Omental fat pad (tissue), 4 donors: ENCODE measurements around the gene GNG13. TPM values are rescaled to one million over a fixed set of nuclear protein-coding genes. Genes with fewer than 3 reads are reported as not detected.

Source experiments
- ATAC-seq: fragments of 150-250 bp; one replicate; pipeline ENCODE4 v1.9.1; 2016; ENCODE audit warnings: mild to moderate bottlenecking, moderate library complexity; ENCODE audit not compliant: low FRiP score
- DNase-seq: peaks from one replicate; pipeline ENCODE4 v3.0.0-alpha.2; 2019; ENCODE audit warnings: low spot score
- total RNA-seq, 4 donors: library from RNA; depleted of rRNA; stranded (reverse); fragments of >200 nt; gene quantifications; one replicate each; pipeline ENCODE4 v1.1.0, GENCODE V29; 2016
- TF ChIP-seq, protein P1 (sequence below), 3 donors: fragments of 450-650 bp; IDR thresholded peaks; one replicate each; pipeline ENCODE4 v1.5.1; 2016 to 2017; ENCODE audit warnings: antibody characterized with exemption in 3 of 3, mild to moderate bottlenecking in 3 of 3, moderate library complexity in 2 of 3

Gene GNG13
- total RNA-seq, 4 donors from 2014 or later = not detected

DNA sequence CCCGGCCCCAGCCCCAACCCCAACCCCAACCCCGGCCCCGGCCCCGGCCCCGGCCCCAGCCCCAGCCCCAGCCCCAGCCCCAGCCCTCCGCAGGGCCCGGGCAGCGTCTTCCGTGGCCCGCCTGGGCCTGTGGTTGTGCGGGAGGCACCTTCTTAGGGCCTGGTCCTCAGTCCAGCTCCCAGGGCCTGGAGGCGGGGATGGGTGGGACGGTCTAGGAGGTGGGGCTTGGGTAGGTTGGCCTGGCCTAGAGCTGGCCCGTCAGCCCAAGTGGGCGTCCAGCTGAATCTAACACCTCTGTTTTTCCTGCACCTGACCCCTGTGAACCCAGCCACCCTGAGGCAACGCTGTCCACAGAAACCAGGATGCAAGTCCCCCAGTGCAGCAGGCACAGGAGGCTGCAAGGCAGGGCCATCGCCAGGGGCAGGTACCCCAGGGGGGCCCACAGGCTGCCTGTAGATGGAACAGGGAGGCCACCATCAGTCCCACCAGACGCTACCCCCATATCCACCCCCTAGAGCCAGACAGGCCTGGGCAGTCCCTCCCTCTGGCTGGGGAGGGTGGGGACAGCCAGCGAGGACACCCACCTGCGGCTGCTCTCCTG lies 31.2 kb downstream of the GNG13 start:
- peak; percentile 20 for ATAC-seq
- DNase-seq = no peak
- TF ChIP-seq, protein P1, sequence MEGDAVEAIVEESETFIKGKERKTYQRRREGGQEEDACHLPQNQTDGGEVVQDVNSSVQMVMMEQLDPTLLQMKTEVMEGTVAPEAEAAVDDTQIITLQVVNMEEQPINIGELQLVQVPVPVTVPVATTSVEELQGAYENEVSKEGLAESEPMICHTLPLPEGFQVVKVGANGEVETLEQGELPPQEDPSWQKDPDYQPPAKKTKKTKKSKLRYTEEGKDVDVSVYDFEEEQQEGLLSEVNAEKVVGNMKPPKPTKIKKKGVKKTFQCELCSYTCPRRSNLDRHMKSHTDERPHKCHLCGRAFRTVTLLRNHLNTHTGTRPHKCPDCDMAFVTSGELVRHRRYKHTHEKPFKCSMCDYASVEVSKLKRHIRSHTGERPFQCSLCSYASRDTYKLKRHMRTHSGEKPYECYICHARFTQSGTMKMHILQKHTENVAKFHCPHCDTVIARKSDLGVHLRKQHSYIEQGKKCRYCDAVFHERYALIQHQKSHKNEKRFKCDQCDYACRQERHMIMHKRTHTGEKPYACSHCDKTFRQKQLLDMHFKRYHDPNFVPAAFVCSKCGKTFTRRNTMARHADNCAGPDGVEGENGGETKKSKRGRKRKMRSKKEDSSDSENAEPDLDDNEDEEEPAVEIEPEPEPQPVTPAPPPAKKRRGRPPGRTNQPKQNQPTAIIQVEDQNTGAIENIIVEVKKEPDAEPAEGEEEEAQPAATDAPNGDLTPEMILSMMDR (IDR thresholded peaks at IDR 0.05) = no peak

DNA sequence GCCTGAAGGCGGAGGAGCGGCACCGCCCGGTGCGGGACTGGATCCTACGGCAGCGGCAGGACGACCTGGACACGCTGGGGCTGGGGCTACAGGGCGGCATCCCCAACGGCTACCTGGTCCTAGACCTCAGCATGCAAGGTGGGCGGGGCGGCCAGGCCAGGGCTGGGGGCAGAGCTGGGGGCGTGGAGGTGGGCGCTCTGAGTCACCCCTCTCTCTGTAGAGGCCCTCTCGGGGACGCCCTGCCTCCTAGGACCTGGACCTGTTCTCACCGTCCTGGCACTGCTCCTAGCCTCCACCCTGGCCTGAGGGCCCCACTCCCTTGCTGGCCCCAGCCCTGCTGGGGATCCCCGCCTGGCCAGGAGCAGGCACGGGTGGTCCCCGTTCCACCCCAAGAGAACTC lies 32.1 kb downstream of the GNG13 start:
- TF ChIP-seq, protein P1 (IDR thresholded peaks at IDR 0.05) = no peak
- no peak for ATAC-seq
- no peak for DNase-seq

DNA sequence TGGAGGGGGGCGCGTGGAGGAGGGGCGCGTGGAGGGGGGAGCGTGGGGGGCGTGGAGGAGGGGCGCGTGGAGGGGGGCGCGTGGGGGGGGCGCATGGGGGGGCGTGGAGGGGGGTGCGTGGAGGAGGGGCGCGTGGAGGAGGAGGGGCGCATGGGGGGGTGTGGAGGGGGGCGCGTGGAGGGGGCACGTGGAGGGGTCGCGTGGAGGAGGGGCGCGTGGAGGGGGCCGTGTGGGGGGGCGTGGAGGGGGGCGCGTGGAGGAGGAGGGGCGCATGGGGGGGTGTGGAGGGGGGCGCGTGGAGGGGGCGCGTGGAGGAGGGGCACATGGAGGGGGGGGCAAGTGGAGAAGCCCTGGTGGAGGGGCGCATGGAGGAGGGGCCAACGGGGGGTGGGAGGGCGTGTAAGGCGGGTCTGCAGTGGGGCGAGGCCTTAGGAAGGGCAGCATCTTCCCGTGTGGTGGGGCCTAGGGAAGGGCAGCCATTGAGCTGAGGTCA lies 32.7 kb downstream of the GNG13 start:
- DNase-seq (no peak), ATAC-seq (no peak)
- TF ChIP-seq, protein P1 (IDR thresholded peaks at IDR 0.05) = no peak

DNA sequence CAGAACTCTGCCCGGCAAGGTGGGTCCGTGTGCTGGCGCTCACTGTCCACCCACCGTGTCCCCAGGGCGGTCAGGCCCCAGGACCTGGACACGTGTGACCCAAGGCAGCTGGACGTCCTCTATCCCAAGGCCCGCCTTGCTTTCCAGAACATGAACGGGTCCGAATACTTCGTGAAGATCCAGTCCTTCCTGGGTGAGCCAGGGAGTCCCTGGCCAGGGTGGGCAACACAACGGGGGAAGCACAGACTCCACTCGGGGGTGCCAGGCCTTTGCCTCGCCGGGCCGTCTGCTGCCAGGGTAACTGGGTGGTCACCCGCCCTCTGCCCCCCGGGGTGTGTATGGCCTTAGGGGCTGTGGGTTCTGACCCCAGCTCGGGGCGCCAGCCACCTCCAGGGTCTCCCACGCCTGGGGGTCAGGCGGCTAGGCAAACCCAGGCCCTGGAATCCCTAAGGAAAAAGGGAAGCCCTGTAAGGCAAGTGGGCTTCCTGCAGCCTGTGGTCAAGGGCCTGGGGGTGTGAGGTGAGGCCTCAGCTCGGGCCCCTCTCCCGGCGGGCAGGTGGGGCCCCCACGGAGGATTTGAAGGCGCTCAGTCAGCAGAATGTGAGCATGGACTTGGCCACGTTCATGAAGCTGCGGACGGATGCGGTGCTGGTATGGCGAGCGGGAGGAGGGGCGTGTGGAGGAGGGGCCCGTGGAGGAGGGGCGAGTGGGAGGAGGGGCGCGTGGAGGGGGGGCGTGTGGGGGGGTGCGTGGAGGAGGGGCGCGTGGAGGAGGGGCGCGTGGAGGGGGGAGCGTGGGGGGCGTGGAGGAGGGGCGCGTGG lies 33.5 kb downstream of the GNG13 start:
- ATAC-seq = no peak

DNA sequence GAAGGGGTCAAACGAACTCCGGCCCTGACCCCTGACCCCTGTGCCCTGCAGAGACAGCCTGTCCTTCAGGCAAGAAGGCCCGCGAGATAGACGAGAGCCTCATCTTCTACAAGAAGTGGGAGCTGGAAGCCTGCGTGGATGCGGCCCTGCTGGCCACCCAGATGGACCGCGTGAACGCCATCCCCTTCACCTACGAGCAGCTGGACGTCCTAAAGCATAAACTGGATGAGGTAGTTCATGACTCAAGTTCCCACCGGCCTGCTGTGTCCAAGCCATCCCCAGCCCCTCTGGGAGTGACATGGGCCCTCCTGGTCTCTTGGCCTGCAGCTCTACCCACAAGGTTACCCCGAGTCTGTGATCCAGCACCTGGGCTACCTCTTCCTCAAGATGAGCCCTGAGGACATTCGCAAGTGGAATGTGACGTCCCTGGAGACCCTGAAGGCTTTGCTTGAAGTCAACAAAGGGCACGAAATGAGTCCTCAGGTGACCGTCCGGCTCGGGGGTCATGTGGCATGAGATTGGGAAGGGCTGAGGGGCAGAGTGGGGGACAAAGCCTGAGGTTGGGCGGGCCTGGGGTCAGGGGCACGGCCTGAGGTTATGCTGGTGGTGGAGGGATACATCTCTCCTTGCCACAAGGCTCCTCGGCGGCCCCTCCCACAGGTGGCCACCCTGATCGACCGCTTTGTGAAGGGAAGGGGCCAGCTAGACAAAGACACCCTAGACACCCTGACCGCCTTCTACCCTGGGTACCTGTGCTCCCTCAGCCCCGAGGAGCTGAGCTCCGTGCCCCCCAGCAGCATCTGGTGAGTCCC lies 34.3 kb downstream of the GNG13 start:
- DNase-seq (no peak), ATAC-seq (no peak)
- TF ChIP-seq, protein P1 (IDR thresholded peaks at IDR 0.05) = no peak

More for the DNA sequence above, 33.5 kb downstream of the GNG13 start:
- TF ChIP-seq, protein P1 (IDR thresholded peaks at IDR 0.05) = no peak
- DNase-seq = no peak

DNA sequence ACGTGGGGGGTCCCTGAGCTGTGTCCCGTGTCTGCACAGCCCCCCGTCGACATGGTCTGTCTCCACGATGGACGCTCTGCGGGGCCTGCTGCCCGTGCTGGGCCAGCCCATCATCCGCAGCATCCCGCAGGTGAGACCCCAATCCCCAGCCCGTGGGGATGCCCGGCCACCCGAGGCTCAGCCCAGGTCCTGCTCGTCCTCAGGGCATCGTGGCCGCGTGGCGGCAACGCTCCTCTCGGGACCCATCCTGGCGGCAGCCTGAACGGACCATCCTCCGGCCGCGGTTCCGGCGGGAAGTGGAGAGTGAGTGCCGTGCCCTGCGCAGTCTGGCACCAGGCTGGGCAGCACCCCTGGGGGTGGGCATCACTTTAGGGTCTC lies 35.1 kb downstream of the GNG13 start:
- ATAC-seq (no peak), DNase-seq (no peak)
- TF ChIP-seq, protein P1 (IDR thresholded peaks at IDR 0.05) = no peak
